ENCODE data around the gene SEMA3B.
A peak's percentile ranks its signal among the peaks of the same experiment; 100 is the strongest.
"Not testable (repeated sequence)": the region's sequence is repeated elsewhere in the genome, so short reads cannot be mapped to it uniquely, and the experiment has no call there.

The SEMA3B gene

GRCh38 chr3:50243543-50243895, 25.4 kb upstream of the SEMA3B start:
- no peaks in the 10 kb centered on the region for H3K27me3 Mint-ChIP-seq
- no peak for DNase-seq (ENCODE audit: low spot score in 2 of 2)
- H3K9me3 Mint-ChIP-seq, result no peaks in the 10 kb centered on the region
- H3K4me1 Mint-ChIP-seq, result peaks cover 61% of the 10 kb centered on the region
- H3K36me3 Mint-ChIP-seq, result peaks cover 5% of the 10 kb centered on the region
- no peak for ATAC-seq (ENCODE audit: low read depth)
- peak overlapping the region; percentile 86 for H3K27ac Mint-ChIP-seq
- peak overlapping the region; percentile 70 for H3K4me3 Mint-ChIP-seq

GRCh38 chr3:50244813-50245212, 24.1 kb upstream of the SEMA3B start:
- H3K27ac Mint-ChIP-seq, result peak overlapping the region; percentile 61
- not testable (repeated sequence) for DNase-seq (ENCODE audit: low spot score in 2 of 2); H3K27me3 Mint-ChIP-seq; ATAC-seq (ENCODE audit: low read depth); H3K36me3 Mint-ChIP-seq; H3K9me3 Mint-ChIP-seq
- peak overlapping the region; percentile 64 for H3K4me3 Mint-ChIP-seq
- H3K4me1 Mint-ChIP-seq, result peaks cover 53% of the 10 kb centered on the region

GRCh38 chr3:50245251-50245745, 23.6 kb upstream of the SEMA3B start:
- Mint-ChIP-seq H3K27me3 (no peaks in the 10 kb centered on the region), H3K27ac (peak overlapping the region; percentile 61), H3K9me3 (no peaks in the 10 kb centered on the region), H3K4me3 (peak overlapping the region; percentile 64), H3K4me1 (peaks cover 54% of the 10 kb centered on the region), H3K36me3 (peaks cover 5% of the 10 kb centered on the region)
- ATAC-seq (ENCODE audit: low read depth), result no peak
- no peak for DNase-seq (ENCODE audit: low spot score in 2 of 2)

GRCh38 chr3:50245831-50246516, 23.0 kb upstream of the SEMA3B start:
- H3K27ac Mint-ChIP-seq, result peak overlapping the region; percentile 61
- DNase-seq (ENCODE audit: low spot score in 2 of 2), result peak; percentile 93 to 99
- ATAC-seq (ENCODE audit: low read depth), result peak; percentile 70
- no peaks in the 10 kb centered on the region for H3K9me3 Mint-ChIP-seq
- peaks cover 6% of the 10 kb centered on the region for H3K36me3 Mint-ChIP-seq
- peaks cover 54% of the 10 kb centered on the region for H3K4me1 Mint-ChIP-seq
- peak overlapping the region; percentile 64 for H3K4me3 Mint-ChIP-seq
- no peaks in the 10 kb centered on the region for H3K27me3 Mint-ChIP-seq

- Mint-ChIP-seq H3K36me3 (peaks cover 4% of the 10 kb centered on the region), H3K27ac (peak overlapping the region; percentile 61), H3K9me3 (no peaks in the 10 kb centered on the region), H3K4me3 (peak overlapping the region; percentile 52), H3K4me1 (peaks cover 55% of the 10 kb centered on the region), H3K27me3 (no peaks in the 10 kb centered on the region)
- peak; percentile 45 for ATAC-seq (ENCODE audit: low read depth)
- peak in 1 of 2 donors; percentile 30 for DNase-seq (ENCODE audit: low spot score in 2 of 2)
These were observed 22.4 kb upstream of the SEMA3B start for GRCh38 chr3:50246517-50246954.

- H3K36me3 Mint-ChIP-seq, result peaks cover 4% of the 10 kb centered on the region
- ATAC-seq (ENCODE audit: low read depth), result no peak
- H3K4me3 Mint-ChIP-seq, result no peak overlapping the region
- peaks cover 45% of the 10 kb centered on the region for H3K4me1 Mint-ChIP-seq
- H3K27ac Mint-ChIP-seq, result no peak overlapping the region
- no peak for DNase-seq (ENCODE audit: low spot score in 2 of 2)
- H3K9me3 Mint-ChIP-seq, result no peaks in the 10 kb centered on the region
- H3K27me3 Mint-ChIP-seq, result no peaks in the 10 kb centered on the region
These were observed 20.6 kb upstream of the SEMA3B start for GRCh38 chr3:50248387-50248786.

- Mint-ChIP-seq H3K4me3 (no peak overlapping the region), H3K9me3 (no peaks in the 10 kb centered on the region), H3K4me1 (peaks cover 43% of the 10 kb centered on the region), H3K27me3 (no peaks in the 10 kb centered on the region), H3K36me3 (peaks cover 7% of the 10 kb centered on the region), H3K27ac (no peak overlapping the region)
- ATAC-seq (ENCODE audit: low read depth) (no peak), DNase-seq (ENCODE audit: low spot score in 2 of 2) (no peak)
These were observed 19.5 kb upstream of the SEMA3B start for GRCh38 chr3:50249457-50249856.

- Mint-ChIP-seq H3K27ac (no peak overlapping the region), H3K36me3 (peaks cover 7% of the 10 kb centered on the region), H3K27me3 (no peaks in the 10 kb centered on the region), H3K4me1 (peaks cover 37% of the 10 kb centered on the region), H3K9me3 (no peaks in the 10 kb centered on the region), H3K4me3 (no peak overlapping the region)
- DNase-seq (ENCODE audit: low spot score in 2 of 2), result no peak
- ATAC-seq (ENCODE audit: low read depth), result no peak
These were observed 18.4 kb upstream of the SEMA3B start for GRCh38 chr3:50250514-50250913.

GRCh38 chr3:50251220-50251619, 17.7 kb upstream of the SEMA3B start:
- Mint-ChIP-seq H3K9me3 (no peaks in the 10 kb centered on the region), H3K27ac (no peak overlapping the region), H3K4me1 (peaks cover 35% of the 10 kb centered on the region), H3K4me3 (no peak overlapping the region), H3K36me3 (peaks cover 7% of the 10 kb centered on the region), H3K27me3 (no peaks in the 10 kb centered on the region)
- ATAC-seq (ENCODE audit: low read depth) (no peak), DNase-seq (ENCODE audit: low spot score in 2 of 2) (no peak)

- Mint-ChIP-seq H3K4me3 (no peak overlapping the region), H3K36me3 (peaks cover 20% of the 10 kb centered on the region), H3K27ac (peak overlapping the region; percentile 60), H3K4me1 (peaks cover 18% of the 10 kb centered on the region), H3K9me3 (no peaks in the 10 kb centered on the region), H3K27me3 (no peaks in the 10 kb centered on the region)
- ATAC-seq (ENCODE audit: low read depth) (peak; percentile 48), DNase-seq (ENCODE audit: low spot score in 2 of 2) (no peak)
These were observed 14.2 kb upstream of the SEMA3B start for GRCh38 chr3:50254577-50255250.

GRCh38 chr3:50255251-50255615, 13.7 kb upstream of the SEMA3B start:
- H3K36me3 Mint-ChIP-seq, result peaks cover 20% of the 10 kb centered on the region
- H3K27ac Mint-ChIP-seq, result no peak overlapping the region
- H3K9me3 Mint-ChIP-seq, result no peaks in the 10 kb centered on the region
- DNase-seq (ENCODE audit: low spot score in 2 of 2) (no peak), ATAC-seq (ENCODE audit: low read depth) (no peak)
- H3K4me3 Mint-ChIP-seq, result no peak overlapping the region
- no peaks in the 10 kb centered on the region for H3K27me3 Mint-ChIP-seq
- H3K4me1 Mint-ChIP-seq, result peaks cover 16% of the 10 kb centered on the region

GRCh38 chr3:50256978-50257890, 11.7 kb upstream of the SEMA3B start:
- H3K27ac Mint-ChIP-seq, result peak overlapping the region; percentile 62

GRCh38 chr3:50258029-50258680, 10.8 kb upstream of the SEMA3B start:
- H3K9me3 Mint-ChIP-seq, result no peaks in the 10 kb centered on the region
- H3K36me3 Mint-ChIP-seq, result peaks cover 18% of the 10 kb centered on the region
- no peak for DNase-seq (ENCODE audit: low spot score in 2 of 2)
- no peaks in the 10 kb centered on the region for H3K27me3 Mint-ChIP-seq
- H3K4me3 Mint-ChIP-seq, result no peak overlapping the region
- peaks cover 9% of the 10 kb centered on the region for H3K4me1 Mint-ChIP-seq
- no peak overlapping the region for H3K27ac Mint-ChIP-seq
- no peak for ATAC-seq (ENCODE audit: low read depth)

More at GRCh38 chr3:50256978-50257890, 11.7 kb upstream of the SEMA3B start:
- Mint-ChIP-seq H3K4me1 (peaks cover 9% of the 10 kb centered on the region), H3K9me3 (no peaks in the 10 kb centered on the region), H3K36me3 (peaks cover 18% of the 10 kb centered on the region), H3K27me3 (no peaks in the 10 kb centered on the region), H3K4me3 (no peak overlapping the region)
- DNase-seq (ENCODE audit: low spot score in 2 of 2) (no peak), ATAC-seq (ENCODE audit: low read depth) (no peak)
